GM23338 (cell line): Measurements from ENCODE around the gene PSKH1. TPM values are rescaled to one million over a fixed set of nuclear protein-coding genes. Genes with fewer than 3 reads are reported as not detected.

ENCODE experiments used
- ATAC-seq: fragments of 200-7000 bp; cut with Tn5 transposase; 3 replicates; pipeline ENCODE4 v1.9.1; 2020
- DNase-seq: peaks from one replicate; pipeline ENCODE4 v3.0.0-alpha.2; 2015; ENCODE audit warnings: low spot score
- H2AFZ ChIP-seq: fragments of 200-600 bp; sonication (generic); 2 replicates; pipeline ENCODE4 v1.8.0; 2016; ENCODE audit warnings: antibody characterized with exemption, mild to moderate bottlenecking, moderate library complexity
- H3F3A ChIP-seq: fragments of 200-600 bp; sonication (generic); replicated peaks from 2 replicates; pipeline ENCODE4 v1.8.0; 2017; ENCODE audit warnings: antibody characterized with exemption, mixed run types, low read depth
- H3K27ac ChIP-seq: fragments of 200-600 bp; sonication (generic); 2 replicates; pipeline ENCODE4 v1.6.1; 2016; ENCODE audit warnings: low read depth
- H3K27me3 ChIP-seq: fragments of 200-600 bp; sonication (generic); 2 replicates; pipeline ENCODE4 v1.8.0; 2016; ENCODE audit warnings: mild to moderate bottlenecking, mixed run types, moderate library complexity; ENCODE audit not compliant: insufficient read depth
- H3K36me3 ChIP-seq: fragments of 200-600 bp; sonication (generic); 2 replicates; pipeline ENCODE4 v1.8.0; 2016; ENCODE audit warnings: mild to moderate bottlenecking; ENCODE audit not compliant: insufficient read depth
- H3K4me1 ChIP-seq: fragments of 200-600 bp; sonication (generic); 2 replicates; pipeline ENCODE4 v1.8.0; 2016; ENCODE audit warnings: mild to moderate bottlenecking, moderate library complexity; ENCODE audit not compliant: insufficient read depth
- H3K4me2 ChIP-seq: fragments of 200-600 bp; sonication (generic); 2 replicates; pipeline ENCODE4 v1.7.1; 2017; ENCODE audit warnings: mixed run types
- H3K4me3 ChIP-seq: fragments of 200-600 bp; sonication (generic); 2 replicates; pipeline ENCODE4 v1.6.1; 2016; ENCODE audit warnings: mixed run types
- H3K79me2 ChIP-seq: fragments of 200-600 bp; sonication (generic); replicated peaks from 2 replicates; pipeline ENCODE4 v1.8.0; 2017; ENCODE audit warnings: mild to moderate bottlenecking; ENCODE audit not compliant: insufficient read depth
- H3K9me2 ChIP-seq: fragments of 200-600 bp; sonication (generic); 2 replicates; pipeline ENCODE4 v1.8.0; 2017; ENCODE audit not compliant: insufficient read depth
- H4K20me1 ChIP-seq: fragments of 200-600 bp; sonication (generic); replicated peaks from 2 replicates; pipeline ENCODE4 v1.8.0; 2017; ENCODE audit warnings: mild to moderate bottlenecking; ENCODE audit not compliant: insufficient read depth
- H3K27ac Mint-ChIP-seq: 2 replicates; pipeline ENCODE4 v1.8.0; 2020; ENCODE audit warnings: inconsistent platforms, mild to moderate bottlenecking, moderate library complexity, mixed read lengths
- H3K27me3 Mint-ChIP-seq: 3 replicates; pipeline ENCODE4 v1.8.0; 2022; ENCODE audit warnings: low read depth, mild to moderate bottlenecking, moderate library complexity, mixed read lengths, inconsistent platforms; ENCODE audit not compliant: insufficient read depth, poor library complexity
- H3K36me3 Mint-ChIP-seq: 3 replicates; pipeline ENCODE4 v1.8.0; 2021; ENCODE audit warnings: low read depth, mild to moderate bottlenecking, inconsistent platforms, moderate library complexity, mixed read lengths
- H3K4me1 Mint-ChIP-seq: 3 replicates; pipeline ENCODE4 v1.8.0; 2020; ENCODE audit warnings: mild to moderate bottlenecking, inconsistent platforms, mixed read lengths
- H3K4me3 Mint-ChIP-seq: 3 replicates; pipeline ENCODE4 v1.8.0; 2021; ENCODE audit warnings: moderate library complexity, mild to moderate bottlenecking, inconsistent platforms, mixed read lengths
- H3K9me3 Mint-ChIP-seq: 3 replicates; pipeline ENCODE4 v1.8.0; 2020; ENCODE audit warnings: moderate library complexity, mild to moderate bottlenecking, inconsistent platforms, mixed read lengths
- CREB1 ChIP-seq: fragments of 250-450 bp; sonication (Bioruptor Pico); IDR thresholded peaks from 2 replicates; pipeline ENCODE4 v1.5.0; 2020; ENCODE audit warnings: low read depth, mild to moderate bottlenecking, moderate library complexity
- CTCF ChIP-seq, 2 experiments: fragments of 200-600 bp in 1 of 2; sonication (generic) in 1 of 2; conservative IDR thresholded peaks; 2 replicates each; pipeline versions ENCODE4 v1.5.1 to v1.6.1; 2016 to 2017; ENCODE audit warnings: antibody characterized with exemption in 2 of 2, low read depth in 2 of 2, mild to moderate bottlenecking in 2 of 2, moderate library complexity in 1 of 2
- ETS1 ChIP-seq: IDR thresholded peaks from 2 replicates; pipeline ENCODE4 v1.6.1; 2016; ENCODE audit warnings: antibody characterized with exemption
- EZH2 ChIP-seq: fragments of 200-600 bp; sonication (generic); IDR thresholded peaks from one replicate; pipeline ENCODE4 v1.8.0; 2017; ENCODE audit warnings: antibody characterized with exemption, mild to moderate bottlenecking, low read depth; ENCODE audit not compliant: unreplicated experiment
- EZH2phosphoT487 ChIP-seq: fragments of 200-600 bp; sonication (generic); IDR thresholded peaks from one replicate; pipeline ENCODE4 v1.8.1; 2018; ENCODE audit warnings: antibody characterized with exemption; ENCODE audit not compliant: unreplicated experiment
- JUNB ChIP-seq: IDR thresholded peaks from one replicate; pipeline ENCODE4 v1.6.1; 2016; ENCODE audit warnings: antibody characterized with exemption; ENCODE audit not compliant: unreplicated experiment
- NANOG ChIP-seq: IDR thresholded peaks from 2 replicates; pipeline ENCODE4 v1.6.1; 2016; ENCODE audit warnings: antibody characterized with exemption, borderline replicate concordance
- POLR2AphosphoS5 ChIP-seq: IDR thresholded peaks from 2 replicates; pipeline ENCODE4 v1.6.1; 2016; ENCODE audit warnings: antibody characterized with exemption, low read depth
- REST ChIP-seq: IDR thresholded peaks from one replicate; pipeline ENCODE4 v1.6.1; 2018; ENCODE audit warnings: antibody characterized with exemption; ENCODE audit not compliant: unreplicated experiment
- STAT1 ChIP-seq: IDR thresholded peaks from one replicate; pipeline ENCODE4 v1.6.1; 2016; ENCODE audit warnings: antibody characterized with exemption; ENCODE audit not compliant: unreplicated experiment
- ZNF114 ChIP-seq: fragments of 250-450 bp; sonication (Bioruptor Pico); IDR thresholded peaks from 2 replicates; pipeline ENCODE4 v1.5.0; 2020; ENCODE audit warnings: mild to moderate bottlenecking, moderate library complexity
- ZNF331 ChIP-seq: fragments of 250-450 bp; sonication (Bioruptor Pico); IDR thresholded peaks from 2 replicates; pipeline ENCODE4 v1.5.0; 2020; ENCODE audit warnings: low read depth, mild to moderate bottlenecking, moderate library complexity
- ZNF462 ChIP-seq: fragments of 250-450 bp; sonication (Bioruptor Pico); IDR thresholded peaks from 2 replicates; pipeline ENCODE4 v1.5.0; 2020; ENCODE audit warnings: mild to moderate bottlenecking, moderate library complexity
- polyA plus RNA-seq: library from polyadenylated mRNA; unstranded; fragments of >200 nt; fragmentation: Nextera tagmentation; extraction: Ambion mirVana; gene quantifications from 2 replicates; pipeline ENCODE4 v1.2.1, GENCODE V29; 2016
- total RNA-seq: library from RNA; depleted of rRNA; stranded (reverse); fragments of >200 nt; shearing (Covaris generic); gene quantifications from 2 replicates; pipeline ENCODE4 v1.2.3, GENCODE V29; 2014

PSKH1 gene
- total and polyA plus RNA-seq, 2 experiments from 2014 or later = 14.3 to 23.9 TPM

- H3K4me3 ChIP-seq = no peak overlapping the region
- no peaks in the 10 kb centered on the region for H3K36me3 ChIP-seq
- H3K4me1 Mint-ChIP-seq = peaks cover 9% of the 10 kb centered on the region
- H3K4me2 ChIP-seq = no peak overlapping the region
- H3K27ac Mint-ChIP-seq = no peak overlapping the region
- H3K9me3 Mint-ChIP-seq = no peaks in the 10 kb centered on the region
- H3K27ac ChIP-seq = no peak overlapping the region
- no peak overlapping the region for H2AFZ ChIP-seq
- H4K20me1 ChIP-seq = peaks cover 8% of the 10 kb centered on the region
- H3F3A ChIP-seq = peaks cover 8% of the 10 kb centered on the region; the same call in 1 of the 2 replicates
- ATAC-seq = no peak
- no peak overlapping the region for H3K4me3 Mint-ChIP-seq
- DNase-seq = no peak
- peaks cover 7% of the 10 kb centered on the region for H3K27me3 Mint-ChIP-seq
- H3K4me1 ChIP-seq = peaks cover 10% of the 10 kb centered on the region
- no peaks in the 10 kb centered on the region for H3K27me3 ChIP-seq
- peaks cover 75% of the 10 kb centered on the region for H3K79me2 ChIP-seq
- TF ChIP-seq STAT1 (no peak), NANOG (no peak), ETS1 (no peak), REST (no peak), JUNB (no peak), CREB1 (CRISPR knock-in tag) (no peak), EZH2 (no peak), CTCF (conservative IDR thresholded peaks at IDR 0.05; ENCODE audit: low read depth in 2 of 2) (no peak), ZNF462 (CRISPR knock-in tag) (no peak), ZNF114 (CRISPR knock-in tag) (no peak), EZH2phosphoT487 (no peak), POLR2AphosphoS5 (no peak), ZNF331 (no peak)
- H3K9me2 ChIP-seq = no peaks in the 10 kb centered on the region
- H3K36me3 Mint-ChIP-seq = no peaks in the 10 kb centered on the region; the same call in 2 of the 3 replicates
Measured at GRCh38 chr16:67897231-67897630, 4.2 kb downstream of the PSKH1 start.
